ENCODE results near the gene SLC44A4.

The SLC44A4 gene

DNA sequence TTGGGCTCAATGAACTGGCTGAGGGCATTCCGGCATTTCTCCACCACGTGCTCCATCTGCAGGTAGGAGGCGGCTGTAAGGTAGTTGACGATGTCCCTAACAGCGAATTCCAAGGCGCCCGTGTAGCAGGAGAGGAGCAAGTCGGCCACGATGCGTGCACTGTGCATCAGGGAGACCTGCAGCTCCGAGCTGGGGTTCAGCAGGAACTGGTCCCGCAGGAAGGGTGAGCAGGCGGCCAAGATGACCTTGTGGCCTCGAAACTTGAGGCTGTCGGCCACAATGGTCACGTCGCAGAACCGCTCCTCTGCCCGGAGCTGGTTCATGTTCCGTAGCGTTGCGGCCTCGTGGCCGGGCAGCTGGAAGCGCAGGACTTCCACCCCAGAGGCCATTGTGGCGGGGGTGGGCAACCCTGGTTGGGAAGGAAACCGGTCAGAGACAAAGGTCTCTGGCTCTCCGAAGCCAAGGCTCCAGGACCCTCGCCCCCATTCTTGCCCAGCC, 22.2 kb upstream of the SLC44A4 start:
- no peak for TF ChIP-seq CTCF (conservative IDR thresholded peaks at IDR 0.05; ENCODE audit: control insufficient read depth, insufficient read depth, low read depth, low read length)
- H3K4me3 ChIP-seq (ENCODE audit: control insufficient read depth, low read depth, low read length), result peak overlapping the region; percentile 60
- DNase-seq (ENCODE audit: low read depth), result no peak

DNA sequence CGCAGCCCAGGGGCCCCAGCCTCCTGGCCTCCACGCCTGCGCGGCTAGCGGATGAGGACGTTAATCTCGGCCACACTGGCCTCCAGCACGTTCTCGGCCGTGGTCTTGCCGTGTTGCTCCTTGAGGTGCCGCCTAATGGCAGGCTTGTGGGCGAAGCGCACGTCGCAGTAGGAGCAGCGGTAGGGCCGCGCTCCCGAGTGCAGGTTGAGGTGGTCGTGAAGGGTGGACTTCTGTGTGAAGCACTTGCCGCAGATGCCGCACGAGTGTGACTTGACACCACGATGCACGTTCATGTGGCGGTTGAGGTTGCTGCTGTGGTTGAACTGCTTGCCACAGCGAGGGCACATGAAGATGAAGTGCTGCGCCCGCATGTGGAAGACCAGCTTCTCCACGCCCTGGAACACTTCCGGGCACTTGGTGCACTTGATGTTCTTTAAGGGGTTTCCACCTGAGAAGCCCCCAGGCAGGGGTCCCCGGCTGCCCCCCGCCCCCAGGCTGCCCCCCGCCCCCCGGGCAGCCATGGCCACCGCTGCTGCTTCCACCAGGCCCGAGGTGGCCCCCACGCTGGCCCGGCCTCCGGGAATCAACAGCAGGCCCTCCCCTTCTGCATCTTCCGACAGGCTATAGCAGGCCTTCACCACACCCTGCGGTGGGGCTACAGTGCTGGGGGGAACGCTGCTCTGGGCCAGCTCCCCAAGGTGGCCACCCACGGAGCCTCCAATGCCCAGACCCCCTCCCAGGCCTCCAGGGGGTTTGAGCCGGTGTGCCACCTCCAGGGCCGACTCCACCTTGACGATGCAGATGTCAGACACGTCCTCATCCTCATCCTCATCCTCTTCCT, 21.3 kb upstream of the SLC44A4 start:
- no peak for TF ChIP-seq CTCF (conservative IDR thresholded peaks at IDR 0.05; ENCODE audit: control insufficient read depth, insufficient read depth, low read depth, low read length)

DNA sequence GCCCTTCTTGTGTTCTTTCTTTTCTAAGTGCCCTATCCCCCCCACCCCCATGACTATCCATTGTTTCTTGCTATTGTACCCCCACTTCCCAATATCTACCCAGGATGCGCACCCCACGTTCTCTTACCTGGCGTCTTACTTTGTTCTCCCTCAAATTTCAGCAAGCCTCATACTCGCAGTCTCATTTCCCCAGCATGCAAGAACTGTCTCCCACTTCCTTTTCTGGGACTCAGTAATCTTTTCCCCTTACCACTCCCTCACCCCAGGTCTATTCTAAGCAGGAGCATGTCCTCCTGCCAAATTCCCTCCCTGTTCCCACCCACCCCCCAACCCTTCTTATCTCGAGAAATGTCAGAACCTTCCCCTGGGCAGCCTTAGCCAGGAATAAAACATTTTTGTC, 20.4 kb upstream of the SLC44A4 start:
- no peak for DNase-seq (ENCODE audit: low read depth)
- no peak overlapping the region for H3K4me3 ChIP-seq (ENCODE audit: control insufficient read depth, low read depth, low read length)
- TF ChIP-seq CTCF (conservative IDR thresholded peaks at IDR 0.05; ENCODE audit: control insufficient read depth, insufficient read depth, low read depth, low read length), result no peak

More for the DNA sequence above, 21.3 kb upstream of the SLC44A4 start:
- no peak overlapping the region for H3K4me3 ChIP-seq (ENCODE audit: control insufficient read depth, low read depth, low read length)
- no peak for DNase-seq (ENCODE audit: low read depth)

DNA sequence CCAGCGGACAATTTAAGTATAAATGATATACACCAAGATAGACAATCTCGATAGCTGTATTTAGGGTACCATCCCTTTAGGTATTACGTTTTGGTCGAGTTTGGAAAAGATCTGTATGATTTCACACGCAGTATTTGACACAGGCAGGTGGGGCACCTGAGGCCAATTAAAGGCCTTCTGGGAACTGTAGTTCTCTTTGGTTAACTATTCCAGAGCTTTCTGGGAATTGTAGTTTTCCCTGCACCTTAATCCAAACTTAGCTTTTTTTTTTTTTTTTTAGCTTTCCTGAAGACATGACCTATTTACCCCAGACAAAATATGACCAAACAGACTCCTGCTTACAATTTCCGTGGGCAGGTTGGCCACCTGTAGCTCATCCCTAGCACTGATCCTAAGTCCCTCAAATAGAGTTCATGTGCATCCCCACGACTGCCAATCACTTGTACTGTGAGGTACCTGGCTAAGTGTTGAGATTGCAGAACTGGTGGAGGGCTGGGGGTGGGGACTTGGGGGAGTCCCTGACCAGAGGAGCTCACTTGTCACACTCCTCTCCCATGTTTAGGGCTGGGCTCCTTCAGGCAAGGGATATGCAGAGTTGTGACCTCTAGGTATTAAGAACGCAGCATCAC, 19.7 kb upstream of the SLC44A4 start:
- H3K4me3 ChIP-seq (ENCODE audit: control insufficient read depth, low read depth, low read length), result peak overlapping the region; percentile 95
- TF ChIP-seq CTCF (conservative IDR thresholded peaks at IDR 0.05; ENCODE audit: control insufficient read depth, insufficient read depth, low read depth, low read length), result no peak
- peak; percentile 44 for DNase-seq (ENCODE audit: low read depth)

- peak within 1 kb of the TSS; percentile 95 for H3K4me3 ChIP-seq (ENCODE audit: control insufficient read depth, low read depth, low read length)
- DNase-seq (ENCODE audit: low read depth), result peak; percentile 59
- TF ChIP-seq CTCF (conservative IDR thresholded peaks at IDR 0.05; ENCODE audit: control insufficient read depth, insufficient read depth, low read depth, low read length), result no peak
Measured at GRCh38 chr6:31897612-31898382, 19.0 kb upstream of the SLC44A4 start, which contains the start of gene EHMT2. Gene EHMT2, minus strand, starts transcription at chr6:31897698. Its CDS starts 21 bp downstream, at chr6:31897677.

- no peak for TF ChIP-seq CTCF (conservative IDR thresholded peaks at IDR 0.05; ENCODE audit: control insufficient read depth, insufficient read depth, low read depth, low read length)
- H3K4me3 ChIP-seq (ENCODE audit: control insufficient read depth, low read depth, low read length), result peak overlapping the region; percentile 95
- no peak for DNase-seq (ENCODE audit: low read depth)
Measured at GRCh38 chr6:31896856-31897611, 18.2 kb upstream of the SLC44A4 start.

All from fibroblast of mammary gland (primary cell).